Osteocyte (in vitro differentiated cells): ENCODE data around the gene PIK3AP1. TPM values are rescaled to one million over a fixed set of nuclear protein-coding genes. Genes with fewer than 3 reads are reported as not detected.
"Not testable (repeated sequence)": the region's sequence is repeated elsewhere in the genome, so short reads cannot be mapped to it uniquely, and the experiment has no call there.

Experiments
- DNase-seq: peaks from one replicate; pipeline ENCODE4 v3.0.0; 2021; ENCODE audit warnings: mixed read lengths; ENCODE audit not compliant: unreplicated experiment; ENCODE audit errors: extremely low spot score
- H3K27ac Mint-ChIP-seq: one replicate; pipeline ENCODE4 v1.8.0; 2021; ENCODE audit warnings: mild to moderate bottlenecking, mixed read lengths; ENCODE audit not compliant: unreplicated experiment
- H3K27me3 Mint-ChIP-seq: one replicate; pipeline ENCODE4 v1.8.0; 2021; ENCODE audit warnings: mixed read lengths; ENCODE audit not compliant: unreplicated experiment
- H3K36me3 Mint-ChIP-seq: one replicate; pipeline ENCODE4 v1.8.0; 2021; ENCODE audit warnings: mixed read lengths; ENCODE audit not compliant: unreplicated experiment
- H3K4me1 Mint-ChIP-seq: one replicate; pipeline ENCODE4 v1.8.0; 2021; ENCODE audit warnings: mixed read lengths; ENCODE audit not compliant: unreplicated experiment
- H3K4me3 Mint-ChIP-seq: one replicate; pipeline ENCODE4 v1.8.0; 2021; ENCODE audit warnings: mild to moderate bottlenecking, moderate library complexity, mixed read lengths; ENCODE audit not compliant: unreplicated experiment
- H3K9me3 Mint-ChIP-seq: one replicate; pipeline ENCODE4 v1.8.0; 2021; ENCODE audit warnings: mixed read lengths; ENCODE audit not compliant: unreplicated experiment
- CTCF ChIP-seq: fragments of 200-600 bp; sonication (generic); IDR thresholded peaks from 2 replicates; pipeline ENCODE4 v1.5.0; 2021; ENCODE audit warnings: antibody characterized with exemption, mild to moderate bottlenecking, moderate library complexity
- total RNA-seq: library from RNA; stranded (reverse); gene quantifications from 2 replicates; pipeline ENCODE4 v1.2.1, GENCODE V29; 2021

The PIK3AP1 gene
- total RNA-seq, 1 donor from 2014 or later: 0.19 TPM

GRCh38 chr10:96578633-96579032 is 141.7 kb downstream of the PIK3AP1 start:
- DNase-seq: no peak
- no peak for TF ChIP-seq CTCF
- Mint-ChIP-seq H3K27me3 (no peaks in the 10 kb centered on the region), H3K4me3 (no peak overlapping the region), H3K27ac (no peak overlapping the region), H3K9me3 (no peaks in the 10 kb centered on the region), H3K36me3 (peaks cover 12% of the 10 kb centered on the region), H3K4me1 (peaks cover 35% of the 10 kb centered on the region)

- Mint-ChIP-seq H3K27me3 (no peaks in the 10 kb centered on the region), H3K9me3 (no peaks in the 10 kb centered on the region), H3K4me3 (no peak overlapping the region), H3K27ac (no peak overlapping the region), H3K36me3 (peaks cover 12% of the 10 kb centered on the region), H3K4me1 (peaks cover 34% of the 10 kb centered on the region)
- no peak for DNase-seq
- TF ChIP-seq CTCF: no peak
Observed at GRCh38 chr10:96578022-96578421, 142.3 kb downstream of the PIK3AP1 start.

- Mint-ChIP-seq H3K36me3 (peaks cover 12% of the 10 kb centered on the region), H3K27ac (no peak overlapping the region), H3K4me3 (no peak overlapping the region), H3K27me3 (no peaks in the 10 kb centered on the region), H3K4me1 (peaks cover 32% of the 10 kb centered on the region), H3K9me3 (no peaks in the 10 kb centered on the region)
- TF ChIP-seq CTCF: no peak
- no peak for DNase-seq
Observed at GRCh38 chr10:96577069-96577468, 143.2 kb downstream of the PIK3AP1 start.

- H3K4me1 Mint-ChIP-seq: peaks cover 27% of the 10 kb centered on the region
- peak overlapping the region; percentile 6 for H3K27ac Mint-ChIP-seq
Observed at GRCh38 chr10:96576277-96576980, 143.9 kb downstream of the PIK3AP1 start.

GRCh38 chr10:96574564-96574963 is 145.8 kb downstream of the PIK3AP1 start:
- DNase-seq, H3K4me3 Mint-ChIP-seq, H3K9me3 Mint-ChIP-seq, H3K27ac Mint-ChIP-seq, H3K27me3 Mint-ChIP-seq: not testable (repeated sequence)
- peaks cover 12% of the 10 kb centered on the region for H3K36me3 Mint-ChIP-seq
- H3K4me1 Mint-ChIP-seq: peaks cover 13% of the 10 kb centered on the region

More at GRCh38 chr10:96576277-96576980, 143.9 kb downstream of the PIK3AP1 start:
- Mint-ChIP-seq H3K27me3 (no peaks in the 10 kb centered on the region), H3K9me3 (no peaks in the 10 kb centered on the region), H3K36me3 (peaks cover 12% of the 10 kb centered on the region), H3K4me3 (no peak overlapping the region)
- no peak for DNase-seq
- TF ChIP-seq CTCF: no peak
